ENCODE results near the gene HSD11B2. TPM values are rescaled to one million over a fixed set of nuclear protein-coding genes. Genes with fewer than 3 reads are reported as not detected.

HSD11B2 gene
- total RNA-seq, 1 experiment from 2014 or later, result 0.77 TPM

DNA sequence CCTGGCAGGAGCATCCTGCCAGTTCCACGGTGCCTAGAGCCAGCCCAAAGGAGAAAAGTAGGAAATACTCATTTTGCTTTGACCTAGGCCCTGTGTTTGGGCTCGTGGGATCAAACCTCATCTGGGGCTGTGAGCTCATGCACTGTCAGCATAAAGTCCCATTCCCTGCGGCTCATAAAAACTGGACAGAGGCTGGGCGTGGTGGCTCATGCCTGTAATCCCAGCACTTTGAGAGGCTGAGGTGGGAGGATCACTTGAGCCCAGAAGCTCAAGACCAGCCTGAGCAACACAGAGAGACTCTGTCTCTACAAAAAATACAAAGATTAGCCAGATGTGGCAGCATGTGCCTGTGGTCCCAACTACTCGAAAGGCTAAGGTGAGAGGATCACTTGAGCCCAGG is 32.1 kb downstream of the HSD11B2 start:
- TF ChIP-seq TCF7L2 (IDR thresholded peaks at IDR 0.05; ENCODE audit: low read depth, low read length) (no peak), SIN3A (IDR thresholded peaks at IDR 0.05; ENCODE audit: borderline replicate concordance, insufficient read depth, low read depth, low read length) (no peak), POLR2AphosphoS5 (IDR thresholded peaks at IDR 0.05; ENCODE audit: low read depth, low read length) (no peak)
- TF ChIP-seq, protein P1, sequence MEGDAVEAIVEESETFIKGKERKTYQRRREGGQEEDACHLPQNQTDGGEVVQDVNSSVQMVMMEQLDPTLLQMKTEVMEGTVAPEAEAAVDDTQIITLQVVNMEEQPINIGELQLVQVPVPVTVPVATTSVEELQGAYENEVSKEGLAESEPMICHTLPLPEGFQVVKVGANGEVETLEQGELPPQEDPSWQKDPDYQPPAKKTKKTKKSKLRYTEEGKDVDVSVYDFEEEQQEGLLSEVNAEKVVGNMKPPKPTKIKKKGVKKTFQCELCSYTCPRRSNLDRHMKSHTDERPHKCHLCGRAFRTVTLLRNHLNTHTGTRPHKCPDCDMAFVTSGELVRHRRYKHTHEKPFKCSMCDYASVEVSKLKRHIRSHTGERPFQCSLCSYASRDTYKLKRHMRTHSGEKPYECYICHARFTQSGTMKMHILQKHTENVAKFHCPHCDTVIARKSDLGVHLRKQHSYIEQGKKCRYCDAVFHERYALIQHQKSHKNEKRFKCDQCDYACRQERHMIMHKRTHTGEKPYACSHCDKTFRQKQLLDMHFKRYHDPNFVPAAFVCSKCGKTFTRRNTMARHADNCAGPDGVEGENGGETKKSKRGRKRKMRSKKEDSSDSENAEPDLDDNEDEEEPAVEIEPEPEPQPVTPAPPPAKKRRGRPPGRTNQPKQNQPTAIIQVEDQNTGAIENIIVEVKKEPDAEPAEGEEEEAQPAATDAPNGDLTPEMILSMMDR (IDR thresholded peaks at IDR 0.05), result no peak
- TF ChIP-seq, protein P2, sequence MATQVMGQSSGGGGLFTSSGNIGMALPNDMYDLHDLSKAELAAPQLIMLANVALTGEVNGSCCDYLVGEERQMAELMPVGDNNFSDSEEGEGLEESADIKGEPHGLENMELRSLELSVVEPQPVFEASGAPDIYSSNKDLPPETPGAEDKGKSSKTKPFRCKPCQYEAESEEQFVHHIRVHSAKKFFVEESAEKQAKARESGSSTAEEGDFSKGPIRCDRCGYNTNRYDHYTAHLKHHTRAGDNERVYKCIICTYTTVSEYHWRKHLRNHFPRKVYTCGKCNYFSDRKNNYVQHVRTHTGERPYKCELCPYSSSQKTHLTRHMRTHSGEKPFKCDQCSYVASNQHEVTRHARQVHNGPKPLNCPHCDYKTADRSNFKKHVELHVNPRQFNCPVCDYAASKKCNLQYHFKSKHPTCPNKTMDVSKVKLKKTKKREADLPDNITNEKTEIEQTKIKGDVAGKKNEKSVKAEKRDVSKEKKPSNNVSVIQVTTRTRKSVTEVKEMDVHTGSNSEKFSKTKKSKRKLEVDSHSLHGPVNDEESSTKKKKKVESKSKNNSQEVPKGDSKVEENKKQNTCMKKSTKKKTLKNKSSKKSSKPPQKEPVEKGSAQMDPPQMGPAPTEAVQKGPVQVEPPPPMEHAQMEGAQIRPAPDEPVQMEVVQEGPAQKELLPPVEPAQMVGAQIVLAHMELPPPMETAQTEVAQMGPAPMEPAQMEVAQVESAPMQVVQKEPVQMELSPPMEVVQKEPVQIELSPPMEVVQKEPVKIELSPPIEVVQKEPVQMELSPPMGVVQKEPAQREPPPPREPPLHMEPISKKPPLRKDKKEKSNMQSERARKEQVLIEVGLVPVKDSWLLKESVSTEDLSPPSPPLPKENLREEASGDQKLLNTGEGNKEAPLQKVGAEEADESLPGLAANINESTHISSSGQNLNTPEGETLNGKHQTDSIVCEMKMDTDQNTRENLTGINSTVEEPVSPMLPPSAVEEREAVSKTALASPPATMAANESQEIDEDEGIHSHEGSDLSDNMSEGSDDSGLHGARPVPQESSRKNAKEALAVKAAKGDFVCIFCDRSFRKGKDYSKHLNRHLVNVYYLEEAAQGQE (IDR thresholded peaks at IDR 0.05; ENCODE audit: insufficient read depth in 1 of 2, low read depth in 2 of 2, low read length in 1 of 2), result no peak

DNA sequence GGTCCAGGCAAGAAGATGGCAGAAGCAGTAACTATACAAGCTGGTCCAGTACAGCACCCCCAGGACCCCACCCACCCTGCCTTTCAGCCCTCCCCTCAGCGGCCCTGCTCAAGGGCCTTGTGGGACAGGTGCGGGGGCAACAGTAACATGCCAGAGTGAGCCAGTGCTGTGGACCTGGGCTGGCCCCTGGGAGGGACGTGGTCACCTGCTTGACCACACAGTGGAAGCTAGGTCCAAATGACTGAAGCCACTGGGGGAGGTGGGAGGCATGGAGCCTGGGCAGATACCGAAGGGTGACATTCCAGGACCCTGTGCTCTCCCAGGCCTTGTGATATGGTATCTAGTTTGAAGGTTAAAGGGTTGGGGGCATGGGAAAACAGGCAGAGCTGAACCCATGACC is 32.8 kb downstream of the HSD11B2 start:
- POLR2A ChIA-PET, result no interaction called here
- Histone ChIP-seq H3K27me3 (ENCODE audit: control insufficient read depth, insufficient read depth, low read length) (no peaks in the 10 kb centered on the region), H3K4me1 (ENCODE audit: control insufficient read depth, insufficient read depth, low read length) (no peaks in the 10 kb centered on the region), H3K36me3 (ENCODE audit: control insufficient read depth, insufficient read depth, low read length) (no peaks in the 10 kb centered on the region), H3K9me3 (ENCODE audit: control insufficient read depth, insufficient read depth, low read depth, low read length) (no peaks in the 10 kb centered on the region), H3K27ac (ENCODE audit: low read length) (no peak overlapping the region), H3K4me3 (ENCODE audit: low read depth in 2 of 2, low read length in 2 of 2) (no peak overlapping the region)
- no TSS peak for BruUV-seq (replicated peaks)
- intact Hi-C loops (cut with micrococcal nuclease; ENCODE audit: unreplicated experiment) (loop anchor here (2.0 kb wide), 1 partner anchor 35 kb away; no protein-coding TSS in a partner anchor), in situ Hi-C loops (cut with HindIII; ENCODE audit: low pct_unique_long_range_greater_than_20kb, low sequenced_read_pairs) (no loop called here)
- TF ChIP-seq, protein P2 (IDR thresholded peaks at IDR 0.05; ENCODE audit: insufficient read depth in 1 of 2, low read depth in 2 of 2, low read length in 1 of 2), result no peak
- TF ChIP-seq SIN3A (IDR thresholded peaks at IDR 0.05; ENCODE audit: borderline replicate concordance, insufficient read depth, low read depth, low read length) (no peak), TCF7L2 (IDR thresholded peaks at IDR 0.05; ENCODE audit: low read depth, low read length) (no peak), POLR2AphosphoS5 (IDR thresholded peaks at IDR 0.05; ENCODE audit: low read depth, low read length) (no peak)
- TF ChIP-seq, protein P1 (IDR thresholded peaks at IDR 0.05), result no peak
- no peak for ATAC-seq
- CTCF ChIA-PET, result interaction anchor here (0.7 kb wide), 1 partner anchor 35 kb away, joined by 3 read pairs; no protein-coding TSS in a partner anchor
- no peak for DNase-seq (ENCODE audit: low read depth, low spot score)

More for the DNA sequence above, 32.1 kb downstream of the HSD11B2 start:
- ATAC-seq, result no peak
- no peaks in the 10 kb centered on the region for H3K9me3 ChIP-seq (ENCODE audit: control insufficient read depth, insufficient read depth, low read depth, low read length)
- no peak overlapping the region for H3K4me3 ChIP-seq (ENCODE audit: low read depth in 2 of 2, low read length in 2 of 2)
- POLR2A ChIA-PET, result no interaction called here
- in situ Hi-C loops (cut with HindIII; ENCODE audit: low pct_unique_long_range_greater_than_20kb, low sequenced_read_pairs) (no loop called here), intact Hi-C loops (cut with micrococcal nuclease; ENCODE audit: unreplicated experiment) (no loop called here)
- CTCF ChIA-PET, result interaction anchor here (0.7 kb wide), 1 partner anchor 53 kb away, joined by 4 read pairs; no protein-coding TSS in a partner anchor
- H3K4me1 ChIP-seq (ENCODE audit: control insufficient read depth, insufficient read depth, low read length), result no peaks in the 10 kb centered on the region
- DNase-seq (ENCODE audit: low read depth, low spot score), result no peak
- H3K36me3 ChIP-seq (ENCODE audit: control insufficient read depth, insufficient read depth, low read length), result no peaks in the 10 kb centered on the region
- no peak overlapping the region for H3K27ac ChIP-seq (ENCODE audit: low read length)
- H3K27me3 ChIP-seq (ENCODE audit: control insufficient read depth, insufficient read depth, low read length), result no peaks in the 10 kb centered on the region
- no TSS peak for BruUV-seq (replicated peaks)
